NB4 (cell line): ENCODE data around the gene REEP6.
A peak's percentile ranks its signal among the peaks of the same experiment; 100 is the strongest.

Experiments
- DNase-seq: peaks from one replicate; pipeline ENCODE4 v3.0.0; 2010; ENCODE audit warnings: low read depth
- H3K4me3 ChIP-seq: one replicate; pipeline ENCODE4 v1.5.1; 2011; ENCODE audit warnings: mild to moderate bottlenecking, low read depth, low read length, moderate library complexity
- MYC ChIP-seq: IDR thresholded peaks from 2 replicates; pipeline ENCODE4 v1.6.1; 2011; ENCODE audit warnings: low read depth, low read length
- POLR2A ChIP-seq: IDR thresholded peaks from 2 replicates; pipeline ENCODE4 v1.6.1; 2011; ENCODE audit warnings: mild to moderate bottlenecking; ENCODE audit not compliant: insufficient read length; ENCODE audit errors: extremely low read depth
- TF ChIP-seq, protein P1 (sequence below): IDR thresholded peaks from 2 replicates; pipeline ENCODE4 v1.6.1; 2011; ENCODE audit warnings: low read depth, low read length
- TF ChIP-seq, protein P2 (sequence below): IDR thresholded peaks from one replicate; pipeline ENCODE4 v1.5.1; 2012; ENCODE audit warnings: low read depth, low read length

REEP6 gene

DNA sequence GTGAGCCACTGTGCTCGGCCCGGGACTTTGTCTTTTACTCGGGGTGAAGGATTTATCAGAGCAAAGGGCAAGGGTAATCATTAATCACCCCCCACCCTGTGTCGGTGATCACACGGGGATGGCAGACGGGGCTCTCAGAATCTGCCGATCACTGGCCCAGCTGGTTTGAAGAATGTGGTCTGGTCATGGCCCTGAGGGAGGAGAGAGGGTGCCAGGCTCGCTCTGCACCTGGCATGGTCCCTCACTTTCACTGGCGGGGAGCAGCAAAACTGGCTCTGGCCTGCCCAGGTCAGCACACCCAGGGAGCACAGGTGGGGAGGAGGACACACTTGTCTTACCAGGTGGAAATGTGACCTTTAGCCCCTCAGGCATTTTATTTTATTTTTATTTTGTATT lies 10.2 kb downstream of the REEP6 start:
- DNase-seq: no peak
- H3K4me3 ChIP-seq: no peak overlapping the region
- no peak for TF ChIP-seq MYC
- TF ChIP-seq, protein P1, sequence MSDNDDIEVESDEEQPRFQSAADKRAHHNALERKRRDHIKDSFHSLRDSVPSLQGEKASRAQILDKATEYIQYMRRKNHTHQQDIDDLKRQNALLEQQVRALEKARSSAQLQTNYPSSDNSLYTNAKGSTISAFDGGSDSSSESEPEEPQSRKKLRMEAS: no peak
- TF ChIP-seq, protein P2, sequence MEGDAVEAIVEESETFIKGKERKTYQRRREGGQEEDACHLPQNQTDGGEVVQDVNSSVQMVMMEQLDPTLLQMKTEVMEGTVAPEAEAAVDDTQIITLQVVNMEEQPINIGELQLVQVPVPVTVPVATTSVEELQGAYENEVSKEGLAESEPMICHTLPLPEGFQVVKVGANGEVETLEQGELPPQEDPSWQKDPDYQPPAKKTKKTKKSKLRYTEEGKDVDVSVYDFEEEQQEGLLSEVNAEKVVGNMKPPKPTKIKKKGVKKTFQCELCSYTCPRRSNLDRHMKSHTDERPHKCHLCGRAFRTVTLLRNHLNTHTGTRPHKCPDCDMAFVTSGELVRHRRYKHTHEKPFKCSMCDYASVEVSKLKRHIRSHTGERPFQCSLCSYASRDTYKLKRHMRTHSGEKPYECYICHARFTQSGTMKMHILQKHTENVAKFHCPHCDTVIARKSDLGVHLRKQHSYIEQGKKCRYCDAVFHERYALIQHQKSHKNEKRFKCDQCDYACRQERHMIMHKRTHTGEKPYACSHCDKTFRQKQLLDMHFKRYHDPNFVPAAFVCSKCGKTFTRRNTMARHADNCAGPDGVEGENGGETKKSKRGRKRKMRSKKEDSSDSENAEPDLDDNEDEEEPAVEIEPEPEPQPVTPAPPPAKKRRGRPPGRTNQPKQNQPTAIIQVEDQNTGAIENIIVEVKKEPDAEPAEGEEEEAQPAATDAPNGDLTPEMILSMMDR: no peak

DNA sequence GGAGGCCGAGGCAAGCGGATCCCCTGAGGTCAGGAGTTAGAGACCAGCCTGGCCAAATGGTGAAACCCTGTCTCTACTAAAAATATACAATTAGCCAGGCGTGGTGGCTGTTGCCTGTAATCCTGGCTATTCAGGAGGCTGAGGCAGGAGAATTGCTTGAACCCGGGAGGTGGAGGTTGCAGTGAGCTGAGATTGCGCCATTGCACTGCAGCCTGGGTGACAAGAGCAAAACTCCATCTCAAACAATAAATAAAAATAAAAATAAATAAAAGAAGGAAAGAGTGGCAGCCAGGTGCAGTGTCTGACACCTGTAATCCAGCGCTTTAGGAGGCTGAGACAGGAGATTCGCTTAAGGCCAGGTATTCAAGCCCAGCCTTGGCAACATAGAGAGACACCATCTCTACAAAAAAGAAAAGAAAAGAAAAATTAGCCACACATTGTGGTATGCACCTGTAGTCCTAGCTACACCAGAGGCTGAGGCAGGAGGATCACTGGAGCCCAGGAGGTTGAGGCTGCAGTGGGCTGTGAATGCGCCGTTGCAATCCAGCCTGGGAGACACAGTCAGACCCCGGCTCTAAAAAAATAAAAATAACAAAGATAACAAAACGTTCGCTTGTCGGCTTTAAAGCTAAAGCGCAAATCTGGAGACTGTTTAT lies 11.6 kb downstream of the REEP6 start:
- TF ChIP-seq, protein P2: no peak
- TF ChIP-seq POLR2A (no peak), MYC (no peak)
- TF ChIP-seq, protein P1: no peak
- H3K4me3 ChIP-seq: no peak overlapping the region
- no peak for DNase-seq

DNA sequence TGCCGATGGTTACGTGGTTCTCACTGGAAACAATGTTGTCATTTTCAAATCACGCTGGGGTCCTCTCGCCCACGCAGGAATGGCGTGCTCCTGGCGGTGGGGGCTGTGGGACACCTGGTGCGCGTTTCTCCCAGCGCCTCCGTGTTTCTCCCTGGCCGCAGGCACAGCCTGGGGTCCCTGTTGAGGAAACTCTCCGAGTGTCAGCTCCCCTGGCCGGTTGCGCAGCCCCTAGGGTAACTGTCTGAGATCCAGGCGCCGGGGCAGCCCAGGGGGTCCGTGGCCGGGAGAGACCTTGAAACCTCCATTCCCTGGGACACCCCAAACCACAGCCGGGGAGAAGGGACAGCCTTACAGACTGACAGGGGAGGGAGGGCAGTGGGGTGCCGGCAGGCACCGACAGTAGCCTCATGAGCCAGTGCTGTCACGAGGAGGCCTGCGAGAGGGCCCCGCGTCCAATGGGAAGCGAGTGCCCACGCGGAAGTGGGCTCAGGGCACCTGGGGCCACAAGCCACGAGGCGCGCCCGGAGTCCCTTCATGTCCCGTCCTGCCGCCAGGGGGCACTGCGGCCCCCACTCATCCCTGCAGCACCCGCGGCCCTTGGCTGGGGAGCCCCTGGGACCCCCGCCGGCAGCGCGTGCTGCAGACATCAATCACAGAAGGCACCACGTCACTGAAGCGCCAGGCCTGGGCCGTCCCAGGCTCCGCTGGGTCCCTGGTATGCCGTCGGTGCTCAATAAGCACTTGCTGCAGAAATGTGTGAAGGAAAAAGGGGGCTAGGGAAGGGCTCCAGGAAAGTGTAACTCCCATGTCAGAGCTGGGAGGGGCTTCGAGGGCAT lies 12.3 kb downstream of the REEP6 start:
- TF ChIP-seq, protein P1: peak; percentile 81
- TF ChIP-seq MYC: peak; percentile 84
- no peak for TF ChIP-seq POLR2A
- TF ChIP-seq, protein P2: peak; percentile 45
- H3K4me3 ChIP-seq: no peak overlapping the region
- peak; percentile 53 for DNase-seq

DNA sequence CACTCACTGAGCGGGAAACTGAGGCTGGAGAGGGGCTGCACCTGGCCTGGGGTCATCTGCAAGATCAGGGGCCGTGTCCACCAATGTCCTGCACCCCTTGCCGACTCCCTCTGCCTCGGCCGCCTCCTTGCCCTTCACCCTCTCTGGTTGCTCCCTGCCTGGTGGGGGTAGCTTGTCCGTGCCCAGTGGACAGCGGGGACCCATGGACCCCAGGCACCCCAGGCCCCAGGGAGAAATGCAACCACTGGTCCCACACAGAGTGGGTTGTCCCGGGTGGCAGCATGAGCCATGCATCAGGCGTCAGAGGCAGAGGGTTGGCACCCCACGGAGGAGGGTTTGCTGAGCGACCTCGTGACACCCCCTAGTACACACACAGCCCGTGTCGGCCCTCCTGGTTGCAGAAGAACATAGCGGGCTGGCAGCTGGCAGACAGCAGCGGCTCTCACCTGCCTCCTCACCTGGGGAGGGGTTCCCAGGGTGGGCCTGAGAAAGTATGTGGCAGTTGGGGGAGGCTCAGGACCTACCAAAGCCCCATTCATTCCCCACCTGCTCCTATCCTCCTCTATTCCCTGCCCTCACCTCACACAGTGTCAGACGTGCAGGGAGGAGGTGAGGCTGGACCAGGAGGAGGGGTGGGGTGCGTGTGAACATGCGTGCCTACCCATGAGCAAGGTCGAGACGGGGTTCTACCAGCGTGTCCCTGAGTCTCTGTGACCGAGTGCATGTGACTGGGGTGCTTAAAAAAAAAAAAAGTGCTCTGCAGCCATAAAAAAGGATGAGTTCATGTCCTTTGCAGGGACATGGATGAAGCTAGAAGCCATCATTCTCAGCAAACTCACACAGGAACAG lies 13.2 kb downstream of the REEP6 start:
- no peak overlapping the region for H3K4me3 ChIP-seq
- no peak for DNase-seq
- TF ChIP-seq POLR2A (no peak), MYC (no peak)
- TF ChIP-seq, protein P2: no peak
- TF ChIP-seq, protein P1: no peak

DNA sequence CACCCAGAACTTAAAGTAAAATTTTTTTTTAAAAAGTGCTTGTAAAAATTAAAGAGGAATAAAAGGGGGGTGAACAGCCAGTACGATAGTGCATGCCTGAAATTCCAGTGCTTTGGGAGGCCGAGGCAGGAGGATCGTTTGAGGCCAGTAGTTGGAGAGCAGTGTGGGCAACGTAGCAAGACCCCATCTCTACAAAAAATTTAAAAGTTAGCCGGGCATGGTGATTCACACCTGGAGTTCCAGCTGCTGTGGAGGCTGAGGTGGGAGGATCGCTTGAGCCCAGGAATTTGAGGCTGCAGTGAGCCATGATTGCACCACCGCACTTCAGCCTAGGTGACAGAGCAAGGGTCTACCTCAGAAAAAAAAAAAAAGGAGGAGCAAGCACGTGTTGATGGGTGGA lies 14.0 kb downstream of the REEP6 start:
- TF ChIP-seq, protein P1: no peak
- TF ChIP-seq MYC (no peak), POLR2A (no peak)
- TF ChIP-seq, protein P2: no peak
- no peak overlapping the region for H3K4me3 ChIP-seq

More for the DNA sequence above, 14.0 kb downstream of the REEP6 start:
- DNase-seq: no peak
